Brain pericyte (primary cell): Measurements from ENCODE around the gene CACNA1E.

Experiments used
- DNase-seq: peaks from one replicate; pipeline ENCODE4 v3.0.0-alpha.2; 2012; ENCODE audit warnings: low read depth, low spot score

CACNA1E gene

GRCh38 chr1:181680871-181681270 is 197.6 kb downstream of the CACNA1E start:
- no peak for DNase-seq

GRCh38 chr1:181685211-181685610 is 201.9 kb downstream of the CACNA1E start:
- no peak for DNase-seq

- DNase-seq, result no peak
Measured at GRCh38 chr1:181701891-181702290, 218.6 kb downstream of the CACNA1E start.

- no peak for DNase-seq
Measured at GRCh38 chr1:181704546-181704945, 221.2 kb downstream of the CACNA1E start.

- no peak for DNase-seq
Measured at GRCh38 chr1:181711820-181712219, 228.5 kb downstream of the CACNA1E start.

GRCh38 chr1:181712711-181713110 is 229.4 kb downstream of the CACNA1E start:
- no peak for DNase-seq

- DNase-seq, result no peak
Measured at GRCh38 chr1:181714428-181714827, 231.1 kb downstream of the CACNA1E start.

- DNase-seq, result no peak
Measured at GRCh38 chr1:181718034-181718433, 234.7 kb downstream of the CACNA1E start.

- no peak for DNase-seq
Measured at GRCh38 chr1:181726320-181727012, 243.1 kb downstream of the CACNA1E start.

GRCh38 chr1:181730606-181731005 is 247.3 kb downstream of the CACNA1E start:
- no peak for DNase-seq

- no peak for DNase-seq
Measured at GRCh38 chr1:181732218-181732990, 249.1 kb downstream of the CACNA1E start.

GRCh38 chr1:181733486-181733885 is 250.2 kb downstream of the CACNA1E start:
- DNase-seq, result no peak

- DNase-seq, result no peak
Measured at GRCh38 chr1:181737056-181737455, 253.7 kb downstream of the CACNA1E start.

- DNase-seq, result no peak
Measured at GRCh38 chr1:181739214-181739613, 255.9 kb downstream of the CACNA1E start.

- DNase-seq, result no peak
Measured at GRCh38 chr1:181742426-181742825, 259.1 kb downstream of the CACNA1E start.

- DNase-seq, result no peak
Measured at GRCh38 chr1:181743878-181744312, 260.6 kb downstream of the CACNA1E start.

- no peak for DNase-seq
Measured at GRCh38 chr1:181746224-181746623, 262.9 kb downstream of the CACNA1E start.

GRCh38 chr1:181748013-181748412 is 264.7 kb downstream of the CACNA1E start:
- no peak for DNase-seq

- DNase-seq, result no peak
Measured at GRCh38 chr1:181754103-181754502, 270.8 kb downstream of the CACNA1E start.

GRCh38 chr1:181759481-181759880 is 276.2 kb downstream of the CACNA1E start:
- no peak for DNase-seq

GRCh38 chr1:181763736-181764135 is 280.4 kb downstream of the CACNA1E start:
- no peak for DNase-seq

GRCh38 chr1:181765451-181766026 is 282.2 kb downstream of the CACNA1E start:
- no peak for DNase-seq
